Activated CD8-positive, alpha-beta memory T cell treated with anti-CD3 and anti-CD28 coated beads for 24 hours (primary cell): ENCODE data around the gene PSMB3.

ENCODE experiments used
- DNase-seq: peaks from one replicate; pipeline ENCODE4 v3.0.0-alpha.2; 2020

The PSMB3 gene

DNA sequence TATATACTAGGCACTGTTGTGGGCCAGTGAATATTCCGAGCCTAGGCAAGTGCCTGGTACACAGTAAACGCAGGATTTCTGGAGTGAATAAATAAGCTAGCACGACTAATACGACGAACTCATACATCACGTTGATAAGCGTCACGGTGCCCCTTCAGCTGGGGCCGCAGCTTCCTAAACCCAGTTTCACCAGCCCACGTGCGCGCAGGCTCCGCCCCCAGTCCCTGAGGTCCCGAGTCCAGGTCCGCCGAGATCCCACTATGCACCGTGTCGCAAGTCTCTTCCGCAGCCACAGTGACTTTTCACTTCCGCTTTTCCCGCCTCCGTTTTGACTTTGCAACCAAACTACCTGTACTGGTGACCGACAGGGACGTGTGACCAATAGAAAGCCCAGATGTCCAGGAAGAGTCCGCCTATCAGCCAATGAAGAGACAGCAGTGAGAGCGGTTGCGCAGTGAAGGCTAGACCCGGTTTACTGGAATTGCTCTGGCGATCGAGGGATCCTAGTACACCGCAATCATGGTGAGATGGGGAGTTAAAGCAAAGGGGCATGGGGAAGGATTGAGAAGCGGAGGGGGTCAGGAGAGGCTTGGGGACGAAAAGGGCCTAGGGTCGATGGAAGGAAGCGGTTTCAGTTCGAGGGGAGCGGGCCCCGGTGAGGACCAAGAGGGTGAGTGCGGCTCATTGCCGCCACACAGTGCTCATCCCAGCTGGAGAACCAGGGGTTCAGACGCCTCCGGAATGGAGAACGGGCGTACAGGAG is at the start of gene PSMB3:
Gene PSMB3 (plus strand): TSS at position 434 of the 763 bp plus-strand sequence. CDS start 86 bp downstream, at position 520.
- DNase-seq: peak; percentile 96

DNA sequence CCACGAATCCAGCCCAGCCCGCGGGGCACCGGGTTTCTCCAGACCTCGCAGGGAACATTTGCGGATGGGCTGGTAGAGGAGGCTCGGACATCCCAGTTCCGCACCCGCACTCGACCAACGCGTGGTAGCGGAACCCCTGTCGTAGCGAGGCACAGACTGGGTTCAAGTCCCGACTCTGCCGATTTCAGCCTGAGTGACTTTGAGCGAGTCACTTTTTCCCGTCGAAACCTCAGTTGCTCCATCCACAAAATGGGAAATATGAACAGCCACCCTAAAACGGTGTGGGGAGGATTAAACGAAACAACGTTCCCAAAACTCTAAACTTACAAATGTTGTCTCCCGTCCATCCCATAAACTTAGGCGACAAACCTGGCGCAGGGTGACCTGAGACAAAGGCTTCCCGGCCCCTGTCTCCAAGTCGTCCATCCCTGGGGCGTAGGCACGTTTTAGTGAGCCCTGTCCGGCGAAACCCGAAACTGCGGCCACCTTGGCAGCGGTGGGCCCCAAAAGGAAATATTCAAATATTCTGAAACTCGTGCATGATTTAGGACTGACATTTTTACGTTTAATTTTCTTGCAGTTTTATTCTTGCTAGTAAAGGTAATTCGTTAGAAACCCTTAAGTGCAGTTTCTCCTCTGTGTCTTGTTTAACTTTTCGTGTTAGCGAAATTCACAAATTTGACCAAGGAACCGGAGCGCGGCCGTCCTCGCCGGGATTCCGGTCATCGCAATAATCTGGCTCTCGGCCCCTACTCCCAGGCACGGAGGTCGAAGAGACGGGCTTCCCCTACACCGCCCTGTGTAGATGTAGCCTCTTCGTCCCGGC is 49.4 kb upstream of the PSMB3 start:
- DNase-seq: no peak

DNA sequence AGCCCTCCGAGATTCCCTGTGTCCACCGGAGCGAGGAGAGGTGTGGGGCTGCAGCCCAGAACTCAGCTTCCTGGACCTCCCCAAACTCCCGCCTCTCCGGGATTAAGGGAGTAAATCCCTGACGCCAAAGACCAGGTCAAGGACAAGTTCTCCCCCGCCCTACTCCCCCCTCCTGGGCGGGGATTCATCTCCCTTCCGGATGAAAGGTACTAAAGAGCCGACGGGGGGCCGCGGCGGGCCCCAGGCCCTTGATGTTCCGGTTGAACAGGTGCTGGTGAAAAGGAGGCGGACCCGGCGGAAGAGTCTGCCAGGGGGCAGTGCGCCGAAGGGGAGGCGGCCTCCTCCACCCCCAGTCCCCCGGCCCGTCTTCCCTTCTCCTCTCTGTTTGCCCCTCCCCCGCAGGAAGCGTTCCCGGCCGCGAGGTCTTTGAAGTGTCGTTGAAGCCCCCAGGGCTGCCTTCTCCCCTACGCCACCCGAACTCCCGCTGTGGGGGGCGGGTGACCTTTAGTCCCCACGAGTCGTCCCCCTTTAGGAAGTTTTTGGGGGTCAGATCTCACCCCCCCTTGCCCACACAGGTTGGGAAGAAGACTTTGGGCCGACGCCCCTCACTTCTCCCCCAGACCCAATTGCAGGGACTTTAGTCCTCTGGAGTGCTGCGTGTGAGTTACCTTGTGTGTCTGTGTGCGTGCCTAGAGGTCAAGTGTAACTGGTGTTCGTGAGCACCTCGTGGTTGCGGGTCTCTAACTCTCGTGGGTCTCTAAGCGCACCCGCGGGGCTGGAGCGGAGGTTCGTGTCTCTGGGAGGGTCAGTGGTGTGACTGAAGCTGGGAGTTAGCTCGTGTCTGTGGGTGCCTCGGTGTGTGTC is 48.6 kb upstream of the PSMB3 start:
- DNase-seq: peak; percentile 92

DNA sequence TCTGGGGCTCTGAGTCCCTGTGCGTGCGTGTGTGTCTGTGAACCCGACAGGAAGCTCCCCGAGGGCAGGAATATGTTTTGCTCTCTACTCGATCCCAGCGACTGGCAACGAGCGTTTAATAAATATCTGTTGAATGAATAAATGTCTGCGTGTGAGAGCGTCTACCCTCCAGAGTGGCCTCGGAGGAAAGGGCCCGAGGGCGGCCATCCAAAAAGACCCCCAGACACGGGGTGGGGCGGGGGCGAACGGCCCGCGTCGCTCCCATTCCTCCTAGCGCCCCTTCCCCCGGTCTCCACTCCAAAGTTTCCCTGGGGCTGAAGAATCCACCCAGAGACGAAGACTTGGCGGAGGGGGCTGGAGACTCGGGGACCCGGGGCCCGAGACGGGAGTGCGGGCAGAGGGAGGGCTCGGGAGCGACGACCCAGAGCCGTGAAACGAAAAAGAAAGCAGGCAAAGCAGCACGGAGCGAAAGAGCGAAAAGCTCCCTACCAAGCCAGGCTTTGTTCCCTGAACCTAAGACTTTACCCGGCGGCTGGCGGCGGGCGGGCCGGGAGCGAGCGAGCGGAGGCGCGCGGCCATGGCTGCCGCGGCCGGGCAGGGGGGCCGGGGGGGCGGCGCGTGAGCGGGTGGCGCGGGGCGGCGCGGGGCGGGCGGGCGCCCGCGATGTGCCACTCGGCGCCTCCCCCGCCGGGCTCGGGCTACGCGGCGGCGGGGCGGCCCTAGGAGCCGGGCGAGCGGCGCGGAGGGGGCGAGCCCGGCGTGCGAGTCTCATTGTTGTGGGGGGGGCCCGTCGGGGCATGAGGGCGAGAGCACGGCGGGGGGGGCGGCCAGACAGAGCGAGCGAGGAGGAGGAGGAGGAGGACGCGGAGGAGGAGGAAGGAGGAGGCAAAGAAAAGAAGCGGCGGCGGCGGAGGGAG is 47.7 kb upstream of the PSMB3 start, which contains the start of gene MLLT6:
Gene MLLT6 (plus strand): TSS at position 668 of the 917 bp plus-strand sequence. CDS start 360 bp downstream, outside the sequence.
- DNase-seq: peak; percentile 86

DNA sequence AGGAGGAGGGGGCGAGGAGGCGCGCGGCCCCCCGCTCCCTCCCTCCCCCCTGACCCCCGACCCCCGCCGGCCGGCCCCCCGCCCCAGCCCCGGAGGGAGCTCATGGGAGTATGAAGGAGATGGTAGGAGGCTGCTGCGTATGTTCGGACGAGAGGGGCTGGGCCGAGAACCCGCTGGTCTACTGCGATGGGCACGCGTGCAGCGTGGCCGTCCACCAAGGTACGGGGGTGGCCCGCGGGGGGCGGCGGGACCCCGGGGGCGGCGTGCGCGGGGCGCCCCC is 47.1 kb upstream of the PSMB3 start:
- peak; percentile 86 for DNase-seq

DNA sequence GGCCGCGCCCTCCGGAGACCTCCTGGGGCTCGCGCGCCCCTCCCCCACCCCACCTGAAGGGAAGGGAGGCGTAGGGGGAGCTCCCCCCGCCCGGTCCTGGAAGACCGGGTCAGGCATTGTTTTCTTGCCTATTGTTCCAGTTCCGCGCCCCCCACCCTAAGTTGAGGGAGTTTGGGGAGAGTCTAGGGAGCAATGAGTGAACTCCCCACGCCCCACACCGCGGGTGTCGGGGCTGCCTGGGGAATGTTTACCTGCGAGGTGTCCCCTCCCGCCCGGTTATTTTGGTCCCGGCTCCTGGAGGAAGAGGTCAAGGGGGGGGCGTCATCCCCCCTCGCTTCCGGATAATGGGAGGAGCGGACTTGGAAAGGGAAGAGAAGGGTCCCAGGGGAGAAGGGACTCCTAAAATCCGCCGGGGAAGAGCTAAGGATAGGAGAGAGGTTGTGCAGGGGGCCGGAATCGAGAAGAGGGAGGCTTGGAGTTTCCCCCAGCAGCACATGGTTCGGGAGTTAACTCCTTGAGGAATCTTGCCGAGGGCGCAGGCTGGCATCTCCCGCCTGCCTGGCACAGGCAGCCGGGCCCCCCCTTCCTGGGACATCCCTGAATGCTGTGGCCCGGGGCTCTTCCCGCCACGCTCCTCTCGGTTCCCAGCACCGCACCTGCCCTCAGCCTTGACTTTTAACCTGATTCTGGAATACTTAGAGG is 46.6 kb upstream of the PSMB3 start:
- DNase-seq: peak; percentile 84

DNA sequence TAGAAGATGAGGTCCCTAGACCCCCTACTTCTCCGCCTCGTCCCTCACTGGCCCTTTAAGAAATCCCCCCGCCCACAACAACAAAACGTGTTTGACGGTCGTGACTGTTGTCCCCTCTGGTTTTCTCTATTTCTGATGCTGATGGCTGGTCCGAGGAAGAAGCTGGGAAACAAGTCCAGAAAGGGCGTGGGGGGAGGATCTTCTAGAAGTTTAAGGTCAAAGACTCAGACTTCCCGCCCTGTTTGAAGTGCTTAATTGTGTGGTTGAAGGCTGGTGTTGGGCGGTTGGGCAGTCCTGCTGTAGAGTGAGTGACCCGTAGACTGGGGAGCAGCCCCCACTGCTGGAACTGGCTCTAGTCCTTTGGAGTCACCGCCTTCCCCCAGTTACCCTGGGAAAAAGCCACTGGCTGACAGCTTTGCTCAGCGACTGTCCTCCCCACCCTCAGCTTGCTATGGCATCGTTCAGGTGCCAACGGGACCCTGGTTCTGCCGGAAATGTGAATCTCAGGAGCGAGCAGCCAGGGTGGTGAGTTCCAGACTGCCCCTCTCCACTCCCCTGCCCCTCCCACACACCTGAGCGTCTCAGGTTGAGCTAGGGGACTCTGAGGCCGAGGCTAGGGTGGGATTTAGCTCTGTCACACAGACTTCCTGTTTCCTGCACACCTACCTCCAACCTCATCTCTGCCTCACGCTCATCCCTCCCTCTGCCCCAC is 45.9 kb upstream of the PSMB3 start:
- DNase-seq: peak; percentile 78

DNA sequence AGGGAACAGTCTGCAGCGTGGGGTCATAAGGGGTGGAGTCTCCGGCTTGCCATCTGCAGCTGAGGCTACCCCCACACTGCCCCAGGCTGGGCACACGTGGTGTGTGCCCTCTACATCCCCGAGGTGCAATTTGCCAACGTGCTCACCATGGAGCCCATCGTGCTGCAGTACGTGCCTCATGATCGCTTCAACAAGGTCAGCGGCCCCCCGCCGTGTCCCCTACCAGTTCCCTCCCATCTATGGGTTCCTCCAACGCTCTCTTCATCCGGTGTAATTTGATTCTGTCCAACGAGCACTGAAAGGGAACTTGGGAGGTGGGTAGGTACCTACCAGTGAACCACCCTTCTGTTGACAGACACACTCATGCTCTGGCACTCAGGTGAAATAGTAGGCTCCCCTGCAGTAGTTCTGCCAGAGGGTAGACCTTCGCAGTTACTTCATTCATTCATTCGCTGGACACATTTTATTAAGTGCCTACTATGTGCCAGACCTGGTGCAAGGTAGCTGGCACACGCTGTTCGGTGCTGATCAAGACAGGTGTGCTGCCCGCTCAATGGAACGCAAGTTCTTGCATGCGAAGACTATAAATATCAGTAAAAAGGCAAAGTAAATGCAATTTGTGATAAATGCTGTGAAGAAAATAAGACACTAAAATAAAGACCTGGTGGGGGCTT is 44.7 kb upstream of the PSMB3 start:
- no peak for DNase-seq

DNA sequence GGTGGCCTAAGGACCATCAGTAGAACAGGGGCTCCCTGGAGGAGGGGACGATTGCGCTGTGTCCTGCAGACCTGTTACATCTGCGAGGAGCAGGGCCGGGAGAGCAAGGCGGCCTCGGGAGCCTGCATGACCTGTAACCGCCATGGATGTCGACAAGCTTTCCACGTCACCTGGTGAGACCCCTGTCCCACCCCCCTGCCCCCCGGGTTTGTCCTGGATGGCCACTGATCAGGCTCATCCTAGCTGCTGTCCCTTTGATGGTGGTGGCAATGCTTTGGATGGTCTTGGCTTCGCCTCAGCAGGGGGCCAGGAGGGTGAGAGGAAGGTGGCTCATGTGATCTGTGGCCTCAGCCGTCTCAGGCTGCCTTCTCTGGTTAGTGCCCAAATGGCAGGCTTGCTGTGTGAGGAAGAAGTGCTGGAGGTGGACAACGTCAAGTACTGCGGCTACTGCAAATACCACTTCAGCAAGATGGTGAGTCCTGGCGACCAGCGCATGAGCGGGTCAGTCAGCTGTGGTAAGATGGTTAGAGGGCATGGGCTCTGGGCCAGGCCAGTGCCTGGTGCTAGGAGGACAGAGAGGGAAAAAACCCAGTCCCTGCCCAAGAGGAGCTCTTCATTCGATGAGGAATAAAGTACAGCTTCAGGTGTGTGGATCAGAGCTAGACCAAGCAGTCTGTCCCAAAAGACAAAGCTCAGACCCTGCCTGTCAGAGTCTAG is 43.3 kb upstream of the PSMB3 start:
- no peak for DNase-seq

DNA sequence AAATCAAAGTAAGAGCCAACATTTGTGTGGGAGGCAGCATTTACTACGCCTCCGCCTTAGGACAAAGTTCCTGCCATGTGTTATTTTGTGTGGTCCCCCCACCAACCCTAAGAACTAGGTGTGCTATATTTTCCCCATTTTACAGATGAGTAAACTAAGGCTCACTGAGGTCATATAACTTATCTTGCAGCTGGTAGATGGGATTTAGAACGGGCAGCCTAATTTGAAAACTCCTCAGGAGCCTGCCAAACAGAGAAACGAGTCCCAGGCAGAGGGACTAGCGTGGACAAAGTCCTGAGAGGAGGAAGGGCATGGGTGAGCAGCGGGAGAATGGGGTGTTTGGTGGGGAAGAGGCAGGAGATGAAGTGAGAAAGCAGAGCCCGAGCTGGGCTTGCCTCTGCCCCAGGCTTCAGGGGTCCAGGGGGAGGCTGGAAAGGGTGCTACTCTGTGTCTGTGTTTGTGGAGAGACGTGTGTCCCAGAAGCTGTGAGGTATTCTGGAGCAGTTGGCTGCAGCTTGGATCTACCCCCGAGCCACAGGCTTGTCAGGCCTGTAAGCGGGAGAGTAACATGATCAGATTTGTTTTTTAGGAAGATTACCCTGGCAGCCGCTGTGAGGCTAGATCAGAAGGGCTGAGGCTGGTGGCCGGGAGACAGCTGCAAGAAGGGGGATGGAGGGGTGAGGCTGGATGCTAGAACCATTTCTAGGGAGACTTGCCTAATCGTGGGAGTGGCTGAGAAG is 42.5 kb upstream of the PSMB3 start:
- DNase-seq: no peak

DNA sequence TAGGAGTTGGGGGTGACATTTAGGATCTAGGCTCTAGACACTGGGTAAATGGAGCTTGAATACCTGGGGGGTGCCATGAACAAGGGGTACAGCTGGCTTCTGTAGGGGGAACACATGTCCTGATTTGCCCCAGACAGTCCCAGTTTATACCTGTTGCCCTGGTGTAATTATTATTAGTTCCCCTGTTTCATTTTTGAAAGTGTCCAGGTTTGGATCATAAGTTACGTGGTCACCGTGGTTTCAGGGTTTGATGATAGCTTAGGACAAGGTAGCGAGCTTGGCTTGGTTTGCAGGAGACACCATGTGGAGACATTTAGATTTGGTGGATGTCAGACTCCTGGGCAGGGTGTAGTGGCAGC is 42.0 kb upstream of the PSMB3 start:
- no peak for DNase-seq

DNA sequence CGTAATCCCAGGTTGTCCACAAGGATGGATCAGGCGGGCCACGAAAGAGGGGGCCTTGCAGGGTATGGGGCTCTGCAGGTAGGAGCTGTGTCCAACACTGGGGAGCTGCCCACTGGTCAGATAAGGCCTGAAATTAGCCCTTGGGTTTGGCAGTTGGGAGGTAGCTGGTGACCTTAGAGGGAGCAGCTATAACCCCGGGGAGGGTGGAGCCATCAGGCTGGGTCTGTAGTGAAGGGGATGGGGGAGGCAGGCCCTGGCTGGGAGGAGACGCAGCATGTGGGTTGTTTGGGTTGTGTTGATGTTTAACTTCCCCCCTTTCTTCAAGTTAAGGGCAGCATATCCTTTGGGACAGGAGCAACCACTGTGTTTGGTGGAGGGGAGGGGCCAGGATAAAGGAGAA is 41.6 kb upstream of the PSMB3 start:
- no peak for DNase-seq

DNA sequence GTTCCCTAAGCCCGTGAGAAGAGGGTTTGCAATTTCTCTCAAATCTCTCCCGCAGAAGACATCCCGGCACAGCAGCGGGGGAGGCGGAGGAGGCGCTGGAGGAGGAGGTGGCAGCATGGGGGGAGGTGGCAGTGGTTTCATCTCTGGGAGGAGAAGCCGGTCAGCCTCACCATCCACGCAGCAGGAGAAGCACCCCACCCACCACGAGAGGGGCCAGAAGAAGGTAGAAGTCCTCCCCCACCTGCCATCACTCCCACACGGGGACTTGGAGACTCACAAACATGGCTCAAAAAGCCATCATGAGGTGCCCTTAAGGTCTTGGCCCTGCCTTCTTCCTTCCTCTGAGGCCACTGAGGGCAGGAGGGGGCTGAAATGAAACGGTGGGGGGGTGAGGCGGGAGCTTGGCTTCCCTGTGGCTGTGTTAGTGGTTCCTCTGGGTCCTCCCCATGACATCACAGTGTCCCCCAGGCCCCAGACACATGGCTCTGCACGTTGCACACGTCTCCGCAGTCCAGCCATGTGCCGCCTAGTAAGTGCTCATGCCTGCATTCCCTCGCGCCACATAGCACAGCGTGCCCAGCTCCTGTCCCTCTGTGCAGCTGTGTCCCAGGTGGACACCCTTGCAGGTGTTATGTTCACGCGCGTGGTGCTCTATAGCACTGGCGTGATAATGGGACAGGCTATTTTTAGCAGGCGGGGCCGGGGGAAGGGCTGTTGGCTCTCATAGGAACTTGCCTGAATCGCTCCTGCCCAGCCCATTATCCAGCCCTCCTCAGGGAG is 40.6 kb upstream of the PSMB3 start:
- DNase-seq: no peak

DNA sequence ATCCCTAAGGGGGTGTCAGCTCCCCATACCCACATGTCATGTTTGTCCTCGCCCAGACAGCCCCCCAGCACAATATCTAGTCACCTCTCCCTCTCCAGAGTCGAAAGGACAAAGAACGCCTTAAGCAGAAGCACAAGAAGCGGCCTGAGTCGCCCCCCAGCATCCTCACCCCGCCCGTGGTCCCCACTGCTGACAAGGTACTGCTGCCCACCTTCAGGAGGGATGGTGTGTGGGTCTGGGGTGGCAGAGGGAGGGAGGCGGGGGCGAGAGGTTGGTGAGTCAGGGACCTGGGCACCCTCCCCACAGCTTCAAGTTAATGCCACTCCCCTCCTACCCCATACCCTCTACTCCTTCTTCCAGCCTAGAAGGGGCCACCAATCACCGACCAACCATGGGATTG is 39.9 kb upstream of the PSMB3 start:
- DNase-seq: no peak

DNA sequence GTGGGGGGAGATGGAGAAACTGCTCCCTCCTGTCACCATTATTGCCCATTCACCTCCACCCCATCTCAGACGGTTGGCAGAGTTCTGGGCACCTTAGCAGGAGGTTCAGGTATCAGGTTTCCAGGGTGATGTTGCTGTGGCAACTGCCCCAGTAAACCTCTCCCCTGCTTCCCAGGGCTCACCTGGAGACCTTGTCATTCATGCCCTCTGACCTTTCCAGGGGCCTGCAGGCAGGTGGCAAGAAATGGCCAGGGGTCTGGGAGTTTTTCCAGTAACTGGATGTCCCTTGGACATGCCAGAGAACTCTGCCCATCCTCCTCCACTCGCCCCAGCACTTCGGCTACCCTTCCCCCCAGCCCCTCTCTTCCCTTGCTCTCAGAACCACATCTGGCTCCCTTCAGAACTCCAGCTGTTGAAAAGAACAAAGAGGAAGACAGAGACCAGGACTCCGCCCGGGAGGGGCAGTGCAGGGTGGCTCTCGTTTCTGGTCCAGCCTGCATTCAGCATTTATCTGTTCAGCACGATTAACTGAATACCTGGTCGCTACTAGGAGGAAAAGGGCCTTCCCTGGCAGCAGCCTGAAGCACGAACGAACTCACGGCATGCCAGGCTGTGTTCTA is 39.0 kb upstream of the PSMB3 start:
- DNase-seq: no peak

DNA sequence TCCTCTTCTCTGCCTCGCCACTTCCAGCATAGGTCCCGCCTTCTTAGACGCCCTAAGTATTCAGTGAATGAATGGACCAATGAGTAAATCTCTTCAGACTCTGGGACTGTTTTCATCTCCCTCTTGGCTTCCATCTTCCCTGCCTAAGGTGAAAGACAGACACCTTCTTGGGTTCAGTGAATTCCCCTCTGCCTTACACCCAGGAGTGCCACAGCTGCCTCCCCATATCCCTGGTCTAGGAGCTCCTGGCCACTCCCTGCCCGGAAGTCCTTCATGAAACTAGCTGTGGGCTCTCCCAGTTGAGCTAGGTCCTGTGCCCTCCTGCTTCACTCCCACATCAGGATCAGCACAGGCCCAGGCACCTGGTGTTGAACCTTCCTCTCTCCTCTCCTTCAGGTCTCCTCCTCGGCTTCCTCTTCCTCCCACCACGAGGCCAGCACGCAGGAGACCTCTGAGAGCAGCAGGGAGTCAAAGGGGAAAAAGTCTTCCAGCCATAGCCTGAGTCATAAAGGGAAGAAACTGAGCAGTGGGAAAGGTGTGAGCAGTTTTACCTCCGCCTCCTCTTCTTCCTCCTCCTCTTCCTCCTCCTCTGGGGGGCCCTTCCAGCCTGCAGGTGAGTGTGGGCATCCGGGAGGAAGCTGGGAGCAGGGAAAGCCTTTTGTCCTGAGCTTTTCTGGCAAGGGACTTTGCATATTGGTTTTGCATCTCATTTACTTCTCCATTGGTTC is 37.2 kb upstream of the PSMB3 start:
- DNase-seq: no peak
